ENCODE data around the gene DSCAML1. TPM values are rescaled to one million over a fixed set of nuclear protein-coding genes. Genes with fewer than 3 reads are reported as not detected.

Gene DSCAML1
- total RNA-seq, 1 experiment from 2014 or later, result 0.59 TPM

DNA sequence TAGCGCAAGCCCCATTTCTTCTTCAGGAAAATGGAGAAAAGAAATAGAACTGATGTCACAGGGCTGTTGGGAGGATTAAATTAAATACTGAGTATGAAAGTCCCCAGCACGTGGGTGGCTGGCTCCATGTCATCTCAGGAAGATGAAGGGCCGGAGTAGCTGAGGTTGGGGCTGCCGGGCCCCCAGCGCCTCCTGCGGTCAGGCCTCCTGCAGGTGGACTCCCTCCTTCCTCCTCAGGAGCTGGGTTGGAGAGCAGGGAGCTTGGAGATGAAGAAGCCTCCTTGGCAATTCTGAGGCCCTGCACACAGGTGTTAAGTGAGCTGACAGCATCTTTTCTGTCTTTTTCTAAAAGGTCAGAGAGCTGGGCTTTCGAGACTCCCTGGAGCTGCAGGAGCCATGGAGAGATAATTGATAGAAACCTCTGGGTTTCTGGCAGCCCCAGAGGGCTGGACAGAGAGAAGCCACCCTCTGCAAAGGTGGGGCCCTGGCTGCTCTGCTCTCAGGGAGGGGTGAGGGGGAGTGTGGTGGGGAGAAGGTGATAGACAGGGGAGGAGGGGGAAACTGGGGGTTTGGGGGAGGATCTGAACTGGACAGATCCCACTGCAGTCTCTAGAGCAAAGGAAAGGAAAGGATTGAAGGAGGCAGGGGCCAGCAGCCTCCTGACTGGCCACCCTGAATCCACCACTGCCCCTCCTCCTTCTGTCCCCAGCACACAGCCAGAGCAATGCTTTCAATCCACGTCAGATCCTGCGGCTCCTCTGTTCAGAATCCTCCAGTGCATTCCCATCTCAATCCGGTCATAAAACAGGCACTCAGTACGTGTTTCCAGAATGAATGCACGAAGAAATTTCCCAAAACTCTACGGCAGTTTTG is 258.5 kb downstream of the DSCAML1 start:
- H3K4me3 ChIP-seq (ENCODE audit: insufficient read depth, low read depth, low read length), result no peak overlapping the region
- DNase-seq, result no peak
- no peaks in the 10 kb centered on the region for H3K27me3 ChIP-seq (ENCODE audit: control insufficient read depth, insufficient read depth, low read length)
- no peaks in the 10 kb centered on the region for H3K36me3 ChIP-seq (replicated peaks; ENCODE audit: control insufficient read depth, insufficient read depth, low read length)

GRCh38 chr11:117535850-117536411 is 261.1 kb downstream of the DSCAML1 start:
- Histone ChIP-seq H3K36me3 (replicated peaks; ENCODE audit: control insufficient read depth, insufficient read depth, low read length) (no peaks in the 10 kb centered on the region), H3K4me3 (ENCODE audit: insufficient read depth, low read depth, low read length) (no peak overlapping the region), H3K27me3 (ENCODE audit: control insufficient read depth, insufficient read depth, low read length) (no peaks in the 10 kb centered on the region)
- no peak for DNase-seq

DNA sequence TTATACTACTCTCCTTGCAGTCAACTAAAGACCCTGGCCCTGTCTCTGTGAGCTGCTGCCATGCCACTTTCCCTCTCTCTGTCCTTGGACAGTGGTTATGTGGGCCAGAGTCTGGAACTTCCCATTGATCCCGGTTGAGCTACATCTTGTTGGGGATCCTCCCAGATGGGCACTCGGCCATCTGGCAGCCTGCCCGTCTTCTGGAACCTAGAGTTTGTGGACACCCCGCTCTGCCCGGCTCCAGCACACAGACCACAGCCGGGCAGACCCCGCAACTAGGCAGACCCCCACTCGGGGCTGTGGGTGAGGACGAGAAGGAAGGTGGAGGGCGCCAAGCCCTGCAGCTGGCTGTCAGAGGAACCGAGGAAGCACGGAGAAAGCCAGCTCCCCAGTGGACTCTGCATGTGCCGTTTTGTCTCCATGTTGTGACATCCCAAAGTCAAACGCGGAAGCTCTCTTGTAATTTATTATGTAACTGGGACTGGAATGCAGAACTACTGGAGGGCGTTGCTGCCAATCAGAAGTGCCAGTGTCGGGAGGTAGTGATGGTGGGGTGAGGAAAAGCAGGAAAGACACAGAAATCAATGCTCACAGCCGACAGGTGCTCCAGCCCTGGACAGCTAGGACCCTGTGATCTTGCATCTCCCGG is 261.7 kb downstream of the DSCAML1 start:
- no peak for DNase-seq
- Histone ChIP-seq H3K4me3 (ENCODE audit: insufficient read depth, low read depth, low read length) (no peak overlapping the region), H3K27me3 (ENCODE audit: control insufficient read depth, insufficient read depth, low read length) (no peaks in the 10 kb centered on the region), H3K36me3 (replicated peaks; ENCODE audit: control insufficient read depth, insufficient read depth, low read length) (no peaks in the 10 kb centered on the region)

GRCh38 chr11:117532568-117532967 is 264.4 kb downstream of the DSCAML1 start:
- H3K36me3 ChIP-seq (replicated peaks; ENCODE audit: control insufficient read depth, insufficient read depth, low read length), result no peaks in the 10 kb centered on the region
- DNase-seq, result no peak
- H3K27me3 ChIP-seq (ENCODE audit: control insufficient read depth, insufficient read depth, low read length), result no peaks in the 10 kb centered on the region
- no peak overlapping the region for H3K4me3 ChIP-seq (ENCODE audit: insufficient read depth, low read depth, low read length)

DNA sequence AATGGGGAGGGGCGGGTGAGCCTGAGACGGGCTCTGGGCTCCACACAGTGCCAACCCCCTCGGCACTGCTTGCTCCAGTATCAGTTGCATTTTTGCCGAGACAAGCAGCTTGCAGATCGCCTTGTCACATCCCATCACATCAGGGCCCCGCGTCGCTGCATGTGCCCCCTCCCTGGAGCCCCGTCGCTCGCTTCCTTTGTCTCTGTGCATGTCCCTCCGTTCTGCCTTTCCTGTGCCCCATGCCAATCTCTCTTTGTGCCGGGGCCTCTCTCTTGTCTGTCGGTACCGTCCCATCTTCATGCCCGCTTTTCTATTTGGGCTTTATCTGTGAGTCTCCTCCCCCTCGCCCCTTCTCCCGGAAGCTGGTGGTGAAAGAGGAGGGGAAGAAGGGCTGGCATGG is 267.2 kb downstream of the DSCAML1 start:
- no peak for DNase-seq
- H3K4me3 ChIP-seq (ENCODE audit: insufficient read depth, low read depth, low read length), result no peak overlapping the region
- H3K36me3 ChIP-seq (replicated peaks; ENCODE audit: control insufficient read depth, insufficient read depth, low read length), result no peaks in the 10 kb centered on the region
- no peaks in the 10 kb centered on the region for H3K27me3 ChIP-seq (ENCODE audit: control insufficient read depth, insufficient read depth, low read length)

GRCh38 chr11:117528097-117528721 is 268.8 kb downstream of the DSCAML1 start:
- Histone ChIP-seq H3K4me3 (ENCODE audit: insufficient read depth, low read depth, low read length) (no peak overlapping the region), H3K27me3 (ENCODE audit: control insufficient read depth, insufficient read depth, low read length) (no peaks in the 10 kb centered on the region), H3K36me3 (replicated peaks; ENCODE audit: control insufficient read depth, insufficient read depth, low read length) (no peaks in the 10 kb centered on the region)
- DNase-seq, result no peak

DNA sequence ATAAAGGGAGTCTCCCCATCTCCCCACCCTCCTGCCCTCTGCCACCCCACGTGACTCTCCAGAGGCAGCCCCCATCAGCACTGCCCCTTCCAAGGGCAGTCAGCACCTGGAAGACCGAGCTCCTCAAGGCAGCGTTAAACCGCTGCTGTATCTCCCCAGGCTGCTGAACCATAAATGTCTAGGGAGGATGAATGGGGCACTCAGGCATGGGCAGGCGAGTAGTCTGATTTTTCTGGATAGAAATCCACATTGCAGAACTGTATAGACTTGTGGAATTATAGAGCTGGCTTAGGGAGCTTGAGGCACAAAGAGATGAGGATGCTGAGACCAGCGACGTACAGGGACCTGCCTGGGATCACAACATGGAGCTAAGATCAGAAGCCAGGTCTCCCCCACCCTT is 269.7 kb downstream of the DSCAML1 start:
- H3K4me3 ChIP-seq (ENCODE audit: insufficient read depth, low read depth, low read length), result no peak overlapping the region
- DNase-seq, result no peak
- H3K36me3 ChIP-seq (replicated peaks; ENCODE audit: control insufficient read depth, insufficient read depth, low read length), result no peaks in the 10 kb centered on the region
- H3K27me3 ChIP-seq (ENCODE audit: control insufficient read depth, insufficient read depth, low read length), result no peaks in the 10 kb centered on the region

- no peaks in the 10 kb centered on the region for H3K36me3 ChIP-seq (replicated peaks; ENCODE audit: control insufficient read depth, insufficient read depth, low read length)
- H3K4me3 ChIP-seq (ENCODE audit: insufficient read depth, low read depth, low read length), result no peak overlapping the region
- no peaks in the 10 kb centered on the region for H3K27me3 ChIP-seq (ENCODE audit: control insufficient read depth, insufficient read depth, low read length)
- no peak for DNase-seq
Observed at GRCh38 chr11:117525866-117526542, 271.0 kb downstream of the DSCAML1 start.

DNA sequence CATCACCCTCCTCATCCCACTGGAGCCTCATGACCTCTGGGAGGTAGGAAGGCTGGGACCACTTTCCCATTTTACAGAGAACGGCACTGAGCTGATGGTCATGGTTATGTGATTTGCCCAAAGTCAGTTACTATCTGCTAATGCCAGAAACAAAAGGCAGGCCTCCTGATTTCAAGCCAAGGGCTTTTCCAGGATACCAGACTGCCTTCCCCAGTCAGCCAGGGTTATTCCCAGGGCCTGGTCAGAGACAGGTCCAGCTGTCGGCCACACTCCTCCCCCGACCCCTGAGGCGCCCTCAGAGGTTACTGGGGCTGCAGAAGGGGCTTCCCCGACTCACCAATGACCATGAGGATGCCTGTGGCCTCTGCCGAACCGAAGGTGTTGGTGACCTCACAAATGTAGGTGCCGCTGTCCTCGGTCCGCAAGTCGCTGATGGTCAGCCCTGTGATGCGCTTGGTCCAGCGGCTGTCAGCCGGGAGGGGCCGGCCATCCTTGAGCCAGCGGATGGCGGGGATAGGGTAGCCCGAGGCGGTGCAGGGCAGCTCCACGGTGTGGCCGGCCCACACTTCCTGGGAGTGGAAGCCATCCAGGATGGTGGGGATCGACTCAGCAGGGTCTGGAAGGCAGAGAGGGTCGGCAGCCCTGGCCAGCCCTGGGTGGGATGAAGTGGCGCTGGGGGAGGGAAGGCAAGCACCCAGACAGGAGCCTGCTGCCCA is 272.4 kb downstream of the DSCAML1 start:
- H3K27me3 ChIP-seq (ENCODE audit: control insufficient read depth, insufficient read depth, low read length), result no peaks in the 10 kb centered on the region
- H3K4me3 ChIP-seq (ENCODE audit: insufficient read depth, low read depth, low read length), result no peak overlapping the region
- H3K36me3 ChIP-seq (replicated peaks; ENCODE audit: control insufficient read depth, insufficient read depth, low read length), result no peaks in the 10 kb centered on the region
- DNase-seq, result no peak

GRCh38 chr11:117523680-117524079 is 273.3 kb downstream of the DSCAML1 start:
- DNase-seq, result no peak
- no peaks in the 10 kb centered on the region for H3K36me3 ChIP-seq (replicated peaks; ENCODE audit: control insufficient read depth, insufficient read depth, low read length)
- H3K27me3 ChIP-seq (ENCODE audit: control insufficient read depth, insufficient read depth, low read length), result no peaks in the 10 kb centered on the region
- no peak overlapping the region for H3K4me3 ChIP-seq (ENCODE audit: insufficient read depth, low read depth, low read length)

- DNase-seq, result no peak
- H3K27me3 ChIP-seq (ENCODE audit: control insufficient read depth, insufficient read depth, low read length), result no peaks in the 10 kb centered on the region
- no peaks in the 10 kb centered on the region for H3K36me3 ChIP-seq (replicated peaks; ENCODE audit: control insufficient read depth, insufficient read depth, low read length)
- no peak overlapping the region for H3K4me3 ChIP-seq (ENCODE audit: insufficient read depth, low read depth, low read length)
Observed at GRCh38 chr11:117521974-117522373, 275.0 kb downstream of the DSCAML1 start.

DNA sequence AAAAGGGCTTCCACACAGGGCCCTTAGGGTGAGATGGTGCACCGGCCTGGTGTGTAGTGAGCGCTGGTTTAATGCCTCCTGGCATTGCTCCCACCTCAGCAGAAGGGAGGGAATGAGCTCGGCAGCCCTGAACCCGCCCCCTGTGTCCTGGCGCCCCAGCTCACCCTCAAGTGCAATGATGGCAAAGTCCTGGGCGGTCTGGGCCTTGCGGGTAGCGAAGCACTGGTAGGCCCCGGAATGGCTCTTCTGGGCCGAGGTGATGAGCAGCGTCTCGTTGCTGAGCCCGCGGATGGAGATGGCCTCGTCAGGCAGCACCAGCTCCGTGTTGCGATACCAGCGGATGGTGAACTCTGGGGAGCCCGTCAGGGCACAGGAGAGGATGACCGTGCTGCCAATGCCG is 276.1 kb downstream of the DSCAML1 start:
- Histone ChIP-seq H3K36me3 (replicated peaks; ENCODE audit: control insufficient read depth, insufficient read depth, low read length) (no peaks in the 10 kb centered on the region), H3K27me3 (ENCODE audit: control insufficient read depth, insufficient read depth, low read length) (no peaks in the 10 kb centered on the region), H3K4me3 (ENCODE audit: insufficient read depth, low read depth, low read length) (no peak overlapping the region)
- DNase-seq, result no peak

DNA sequence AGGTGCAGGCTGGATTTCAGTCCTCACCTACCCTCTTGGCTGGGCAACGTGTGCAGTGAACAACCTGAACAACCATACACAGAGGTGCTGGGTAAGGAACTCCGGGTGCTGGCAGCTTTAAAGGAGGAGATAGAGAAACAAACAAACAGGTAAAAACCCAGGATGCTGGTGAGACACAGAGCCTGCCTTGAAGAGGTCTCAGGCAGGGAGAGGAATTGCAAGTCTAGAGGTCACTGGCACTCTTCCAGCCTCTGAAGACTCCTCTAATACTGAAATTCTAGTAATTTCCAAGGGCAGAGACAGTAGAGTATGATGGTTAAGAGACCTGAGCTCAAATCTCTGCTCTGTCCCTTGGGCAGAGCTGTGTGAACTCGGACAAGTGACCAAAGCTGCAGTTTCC is 276.8 kb downstream of the DSCAML1 start:
- H3K36me3 ChIP-seq (replicated peaks; ENCODE audit: control insufficient read depth, insufficient read depth, low read length), result no peaks in the 10 kb centered on the region
- DNase-seq, result no peak
- H3K4me3 ChIP-seq (ENCODE audit: insufficient read depth, low read depth, low read length), result no peak overlapping the region
- no peaks in the 10 kb centered on the region for H3K27me3 ChIP-seq (ENCODE audit: control insufficient read depth, insufficient read depth, low read length)

DNA sequence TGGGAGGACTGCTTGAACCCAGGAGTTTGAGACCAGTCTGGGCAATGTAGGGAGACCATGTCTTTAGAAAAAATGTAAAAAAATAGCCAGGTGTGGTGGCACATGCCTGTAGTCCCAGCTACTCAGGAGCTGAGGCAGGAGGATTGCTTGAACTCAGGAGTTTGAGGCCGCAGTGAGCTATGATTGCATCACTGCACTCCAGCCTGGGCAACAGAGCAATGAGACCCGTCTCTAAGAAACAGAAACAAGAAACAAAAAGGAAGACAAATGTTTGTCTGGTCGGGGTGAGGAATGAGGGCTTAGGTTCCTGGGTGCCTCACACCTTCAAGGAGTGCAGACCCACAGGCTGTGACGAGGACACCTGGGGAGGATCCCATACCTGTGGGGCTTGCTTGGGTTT is 277.4 kb downstream of the DSCAML1 start:
- DNase-seq, result no peak
- Histone ChIP-seq H3K36me3 (replicated peaks; ENCODE audit: control insufficient read depth, insufficient read depth, low read length) (no peaks in the 10 kb centered on the region), H3K4me3 (ENCODE audit: insufficient read depth, low read depth, low read length) (no peak overlapping the region), H3K27me3 (ENCODE audit: control insufficient read depth, insufficient read depth, low read length) (no peaks in the 10 kb centered on the region)
